ENCODE results near the gene GPR180. TPM values are rescaled to one million over a fixed set of nuclear protein-coding genes. Genes with fewer than 3 reads are reported as not detected.
A peak's percentile ranks its signal among the peaks of the same experiment; 100 is the strongest.

The GPR180 gene
- total and polyA plus RNA-seq, 2 experiments from 2014 or later, result 3.7 to 9.5 TPM

- TF ChIP-seq ZNF331 (CRISPR knock-in tag; IDR thresholded peaks at IDR 0.05; ENCODE audit: low read depth) (no peak), POLR2AphosphoS5 (IDR thresholded peaks at IDR 0.05; ENCODE audit: low read depth) (no peak), EZH2phosphoT487 (IDR thresholded peaks at IDR 0.05; ENCODE audit: unreplicated experiment) (no peak), NANOG (IDR thresholded peaks at IDR 0.05; ENCODE audit: borderline replicate concordance) (no peak), ZNF114 (CRISPR knock-in tag; IDR thresholded peaks at IDR 0.05) (no peak), CREB1 (CRISPR knock-in tag; IDR thresholded peaks at IDR 0.05; ENCODE audit: low read depth) (no peak), CTCF (conservative IDR thresholded peaks at IDR 0.05; ENCODE audit: low read depth in 2 of 2) (no peak), STAT1 (IDR thresholded peaks at IDR 0.05; ENCODE audit: unreplicated experiment) (no peak), JUNB (IDR thresholded peaks at IDR 0.05; ENCODE audit: unreplicated experiment) (no peak)
These were observed 1.8 kb upstream of the GPR180 start (continued) for GRCh38 chr13:94599877-94600276.

GRCh38 chr13:94602467-94602866 lies 810 bp downstream of the GPR180 start:
- no peak for DNase-seq (ENCODE audit: low spot score)
- no peaks in the 10 kb centered on the region for H3K9me2 ChIP-seq (ENCODE audit: insufficient read depth)
- H3K36me3 Mint-ChIP-seq (ENCODE audit: low read depth), result peaks cover 21% of the 10 kb centered on the region
- H2AFZ ChIP-seq, result peak overlapping the region; percentile 80; the same call in 1 of the 2 replicates
- no peaks in the 10 kb centered on the region for H4K20me1 ChIP-seq (replicated peaks; ENCODE audit: insufficient read depth)
- peaks cover 16% of the 10 kb centered on the region for H3K9me3 Mint-ChIP-seq
- peaks cover 7% of the 10 kb centered on the region for H3K4me1 Mint-ChIP-seq
- H3K27ac ChIP-seq (ENCODE audit: low read depth), result peak overlapping the region; percentile 48; the same call in 1 of the 2 replicates
- H3F3A ChIP-seq (replicated peaks; ENCODE audit: low read depth), result no peaks in the 10 kb centered on the region
- H3K4me1 ChIP-seq (ENCODE audit: insufficient read depth), result peaks cover 12% of the 10 kb centered on the region; the same call in 1 of the 2 replicates
- ATAC-seq, result no peak
- H3K4me3 ChIP-seq, result peak overlapping the region; percentile 77
- peaks cover 37% of the 10 kb centered on the region for H3K79me2 ChIP-seq (replicated peaks; ENCODE audit: insufficient read depth)
- H3K27ac Mint-ChIP-seq, result peak overlapping the region; percentile 83; the same call in 1 of the 2 replicates
- H3K27me3 Mint-ChIP-seq (ENCODE audit: insufficient read depth, low read depth, poor library complexity), result peaks cover 22% of the 10 kb centered on the region
- peak overlapping the region; percentile 89 for H3K4me3 Mint-ChIP-seq
- H3K4me2 ChIP-seq, result peak overlapping the region; percentile 89
- H3K36me3 ChIP-seq (ENCODE audit: insufficient read depth), result 0 out of 2 replicates have a peak, but pooled peaks cover 2% of the 10 kb centered on the region
- peaks cover 13% of the 10 kb centered on the region for H3K27me3 ChIP-seq (ENCODE audit: insufficient read depth)
- TF ChIP-seq EZH2 (IDR thresholded peaks at IDR 0.05; ENCODE audit: low read depth, unreplicated experiment) (no peak), ETS1 (IDR thresholded peaks at IDR 0.05) (no peak), ZNF114 (CRISPR knock-in tag; IDR thresholded peaks at IDR 0.05) (no peak), CTCF (conservative IDR thresholded peaks at IDR 0.05; ENCODE audit: low read depth in 2 of 2) (no peak), ZNF331 (CRISPR knock-in tag; IDR thresholded peaks at IDR 0.05; ENCODE audit: low read depth) (no peak), ZNF462 (CRISPR knock-in tag; IDR thresholded peaks at IDR 0.05) (no peak), CREB1 (CRISPR knock-in tag; IDR thresholded peaks at IDR 0.05; ENCODE audit: low read depth) (no peak), EZH2phosphoT487 (IDR thresholded peaks at IDR 0.05; ENCODE audit: unreplicated experiment) (no peak)
